Breast epithelium (tissue), 4 donors: ENCODE results near the gene SH2D3C. TPM values are rescaled to one million over a fixed set of nuclear protein-coding genes. Genes with fewer than 3 reads are reported as not detected.

Experiments
- DNase-seq, 2 donors: peaks; one replicate each; pipeline ENCODE4 v3.0.0-alpha.2; 2019; ENCODE audit warnings: low spot score in 2 of 2
- H3K27ac ChIP-seq, 2 donors: fragments of 200-600 bp; sonication (generic) in 1 of 2; one replicate each; pipeline ENCODE4 v1.5.1; 2016 to 2019; ENCODE audit warnings: mild to moderate bottlenecking in 1 of 2
- H3K27me3 ChIP-seq, 2 donors: fragments of 200-600 bp; sonication (generic) in 1 of 2; one replicate each; pipeline versions ENCODE4 v1.5.1 to v1.6.0; 2017 to 2019; ENCODE audit warnings: control low read depth in 1 of 2, mild to moderate bottlenecking in 1 of 2
- H3K36me3 ChIP-seq: fragments of 200-600 bp; one replicate; pipeline ENCODE4 v1.5.1; 2019
- H3K4me1 ChIP-seq, 2 donors: fragments of 200-600 bp; sonication (generic); one replicate each; pipeline ENCODE4 v1.5.1; 2016 to 2019; ENCODE audit warnings: control low read depth in 1 of 2
- H3K4me3 ChIP-seq, 3 donors: fragments of 200-600 bp; sonication (generic); 1 replicate in 2 of 3; 2 replicates in 1 of 3; pipeline ENCODE4 v1.5.1; 2016 to 2019; ENCODE audit warnings: mild to moderate bottlenecking in 3 of 3, moderate library complexity in 2 of 3
- H3K9me3 ChIP-seq, 2 donors: fragments of 200-600 bp; sonication (generic) in 1 of 2; one replicate each; pipeline ENCODE4 v1.5.1; 2016 to 2019; ENCODE audit warnings: control low read depth in 1 of 2
- POLR2A ChIP-seq: fragments of 450-650 bp; IDR thresholded peaks from one replicate; pipeline ENCODE4 v1.6.1; 2016; ENCODE audit warnings: antibody characterized with exemption, mild to moderate bottlenecking, moderate library complexity
- POLR2AphosphoS5 ChIP-seq, 3 donors: sonication (generic); formaldehyde crosslinking; IDR thresholded peaks; one replicate each; pipeline ENCODE4 v1.6.1; 2017; ENCODE audit warnings: antibody characterized with exemption in 3 of 3
- intact Hi-C: fragments of 100-400 bp; cut with DNase I; formaldehyde crosslinking; loops from one replicate; pipeline ENCODE4 v1.15.1; 2023; ENCODE audit warnings: low total_unique reads
- total RNA-seq, 3 donors: library from RNA; depleted of rRNA; stranded (reverse); fragments of >200 nt; gene quantifications; one replicate each; pipeline ENCODE4 v1.1.0, GENCODE V29; 2016
- TF ChIP-seq, protein P1 (sequence below), 3 donors: fragments of 450-650 bp; IDR thresholded peaks; one replicate each; pipeline ENCODE4 v1.5.1; 2016 to 2017; ENCODE audit warnings: antibody characterized with exemption in 3 of 3, mild to moderate bottlenecking in 3 of 3, moderate library complexity in 3 of 3

SH2D3C gene
- total RNA-seq, 3 donors from 2014 or later, result 6.0 to 15.4 (median 6.9) TPM

DNA sequence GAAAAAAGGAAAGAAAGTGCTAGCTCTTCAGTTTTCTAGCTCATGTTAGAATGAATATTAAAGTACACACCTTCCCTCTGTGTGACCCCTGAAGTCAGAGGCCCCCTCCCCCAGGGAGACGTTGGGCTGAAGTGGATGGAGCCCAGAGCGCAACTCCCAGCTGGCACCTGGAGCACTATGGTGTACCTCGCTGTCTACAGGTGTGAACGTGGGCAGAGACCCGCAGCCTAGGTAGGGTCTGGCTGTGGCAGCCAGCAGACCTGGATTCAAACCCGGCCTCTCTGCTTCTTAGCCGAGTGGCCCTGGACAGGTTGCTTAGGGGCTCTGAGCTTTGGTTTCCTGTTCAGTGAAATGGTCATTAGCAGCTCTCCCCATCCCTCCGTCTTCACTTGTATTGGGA, 49.7 kb downstream of the SH2D3C start:
- Histone ChIP-seq H3K4me3 (no peak overlapping the region), H3K27ac (no peak overlapping the region), H3K9me3 (no peaks in the 10 kb centered on the region), H3K36me3 (no peaks in the 10 kb centered on the region), H3K27me3 (no peaks in the 10 kb centered on the region), H3K4me1 (no peaks in the 10 kb centered on the region)
- intact Hi-C loops, result no loop called here
- DNase-seq, result no peak
- TF ChIP-seq POLR2AphosphoS5 (IDR thresholded peaks at IDR 0.05), result no peak
- TF ChIP-seq POLR2A, result no peak
- TF ChIP-seq, protein P1, sequence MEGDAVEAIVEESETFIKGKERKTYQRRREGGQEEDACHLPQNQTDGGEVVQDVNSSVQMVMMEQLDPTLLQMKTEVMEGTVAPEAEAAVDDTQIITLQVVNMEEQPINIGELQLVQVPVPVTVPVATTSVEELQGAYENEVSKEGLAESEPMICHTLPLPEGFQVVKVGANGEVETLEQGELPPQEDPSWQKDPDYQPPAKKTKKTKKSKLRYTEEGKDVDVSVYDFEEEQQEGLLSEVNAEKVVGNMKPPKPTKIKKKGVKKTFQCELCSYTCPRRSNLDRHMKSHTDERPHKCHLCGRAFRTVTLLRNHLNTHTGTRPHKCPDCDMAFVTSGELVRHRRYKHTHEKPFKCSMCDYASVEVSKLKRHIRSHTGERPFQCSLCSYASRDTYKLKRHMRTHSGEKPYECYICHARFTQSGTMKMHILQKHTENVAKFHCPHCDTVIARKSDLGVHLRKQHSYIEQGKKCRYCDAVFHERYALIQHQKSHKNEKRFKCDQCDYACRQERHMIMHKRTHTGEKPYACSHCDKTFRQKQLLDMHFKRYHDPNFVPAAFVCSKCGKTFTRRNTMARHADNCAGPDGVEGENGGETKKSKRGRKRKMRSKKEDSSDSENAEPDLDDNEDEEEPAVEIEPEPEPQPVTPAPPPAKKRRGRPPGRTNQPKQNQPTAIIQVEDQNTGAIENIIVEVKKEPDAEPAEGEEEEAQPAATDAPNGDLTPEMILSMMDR (IDR thresholded peaks at IDR 0.05), result no peak

DNA sequence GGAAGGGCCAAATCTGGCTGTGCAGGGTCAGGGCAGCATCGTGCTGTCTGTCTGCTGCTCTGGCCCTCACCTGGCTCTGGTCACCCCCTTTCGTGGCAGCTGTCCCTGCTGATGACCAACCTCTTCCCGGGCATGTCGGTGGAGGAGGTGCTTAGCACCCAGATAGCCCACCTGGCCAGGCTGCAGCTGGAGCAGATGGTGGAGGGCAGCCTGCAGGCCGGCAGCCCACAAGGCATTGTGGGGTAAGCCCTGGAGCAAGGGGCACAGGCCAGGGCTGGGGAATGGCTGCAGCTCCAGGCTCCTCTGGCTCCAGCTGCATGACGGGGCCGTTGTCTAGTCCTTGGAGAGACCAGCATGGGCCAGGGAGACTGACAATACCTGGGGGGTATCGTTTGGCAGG, 51.6 kb downstream of the SH2D3C start:
- no peaks in the 10 kb centered on the region for H3K36me3 ChIP-seq
- no peaks in the 10 kb centered on the region for H3K9me3 ChIP-seq
- H3K27me3 ChIP-seq, result no peaks in the 10 kb centered on the region
- H3K27ac ChIP-seq, result no peak overlapping the region
- TF ChIP-seq POLR2AphosphoS5 (IDR thresholded peaks at IDR 0.05) (no peak), POLR2A (no peak)
- TF ChIP-seq, protein P1 (IDR thresholded peaks at IDR 0.05), result no peak
- intact Hi-C loops, result no loop called here
- DNase-seq, result no peak
- no peak overlapping the region for H3K4me3 ChIP-seq
- H3K4me1 ChIP-seq, result no peaks in the 10 kb centered on the region

DNA sequence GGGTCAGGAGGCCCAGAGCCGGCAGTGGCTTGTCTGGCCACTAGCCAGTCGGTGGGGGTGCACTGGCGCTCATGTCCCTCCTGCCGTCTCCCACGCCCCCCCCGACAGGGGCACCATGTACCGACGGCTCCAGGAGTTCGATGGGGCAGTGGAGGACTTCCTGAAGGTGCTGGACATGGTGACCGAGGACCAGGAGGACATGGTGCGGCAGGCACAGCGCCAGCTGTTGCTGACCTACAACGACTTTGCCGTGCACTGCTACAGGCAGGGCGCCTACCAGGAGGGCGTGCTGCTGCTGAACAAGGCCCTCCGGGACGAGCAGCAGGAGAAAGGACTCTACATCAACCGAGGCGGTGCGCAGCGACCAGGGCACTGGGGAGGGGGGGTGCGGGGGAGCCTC, 54.5 kb downstream of the SH2D3C start:
- Histone ChIP-seq H3K4me3 (no peak overlapping the region), H3K36me3 (no peaks in the 10 kb centered on the region), H3K4me1 (no peaks in the 10 kb centered on the region), H3K9me3 (no peaks in the 10 kb centered on the region), H3K27ac (no peak overlapping the region), H3K27me3 (no peaks in the 10 kb centered on the region)
- intact Hi-C loops, result no loop called here
- TF ChIP-seq POLR2A, result no peak
- TF ChIP-seq POLR2AphosphoS5 (IDR thresholded peaks at IDR 0.05), result no peak
- TF ChIP-seq, protein P1 (IDR thresholded peaks at IDR 0.05), result no peak
- DNase-seq, result no peak

DNA sequence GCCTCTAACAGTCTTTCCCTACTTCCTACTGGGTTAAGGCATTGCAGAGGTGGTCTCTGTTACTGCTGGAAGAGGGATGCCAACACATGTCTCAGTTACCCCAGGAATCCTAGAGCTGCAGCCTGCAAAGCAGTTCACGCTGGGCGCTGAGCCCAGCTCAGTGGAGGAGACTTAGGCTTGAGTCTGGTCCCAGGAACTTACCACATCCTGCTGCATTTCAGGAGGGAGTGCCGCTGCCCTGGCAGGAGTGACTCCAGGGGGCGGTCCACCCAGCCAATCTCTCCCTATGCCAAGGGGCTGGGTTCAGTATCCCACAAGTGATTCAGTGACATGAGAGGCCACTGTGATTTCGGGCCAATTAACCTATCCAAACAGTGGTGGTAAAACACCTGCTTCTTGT, 55.0 kb downstream of the SH2D3C start:
- H3K27me3 ChIP-seq, result no peaks in the 10 kb centered on the region
- H3K9me3 ChIP-seq, result no peaks in the 10 kb centered on the region
- TF ChIP-seq POLR2AphosphoS5 (IDR thresholded peaks at IDR 0.05) (no peak), POLR2A (no peak)
- H3K27ac ChIP-seq, result no peak overlapping the region
- DNase-seq, result no peak
- no peaks in the 10 kb centered on the region for H3K36me3 ChIP-seq
- H3K4me3 ChIP-seq, result no peak overlapping the region
- H3K4me1 ChIP-seq, result no peaks in the 10 kb centered on the region
- intact Hi-C loops, result no loop called here

DNA sequence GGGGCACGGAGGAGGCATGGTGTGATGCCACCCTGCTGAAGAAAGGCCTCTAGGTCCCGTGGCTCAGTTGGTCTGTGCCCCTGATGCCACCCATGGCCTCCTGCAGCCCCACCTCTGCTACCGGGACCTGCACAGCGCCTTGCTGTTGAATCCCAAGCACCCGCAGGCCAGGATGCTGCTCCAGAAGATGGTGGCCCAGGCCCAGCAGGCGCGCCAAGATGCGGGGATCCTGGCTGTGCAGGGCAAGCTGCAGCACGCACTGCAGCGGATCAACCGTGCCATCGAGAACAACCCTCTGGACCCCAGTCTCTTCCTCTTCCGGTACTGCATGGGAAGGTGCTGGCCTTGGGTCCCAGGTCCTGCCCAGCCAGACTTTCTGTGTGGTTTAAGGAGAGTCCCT, 55.5 kb downstream of the SH2D3C start:
- no peak overlapping the region for H3K27ac ChIP-seq
- no peaks in the 10 kb centered on the region for H3K36me3 ChIP-seq
- H3K27me3 ChIP-seq, result no peaks in the 10 kb centered on the region
- H3K9me3 ChIP-seq, result no peaks in the 10 kb centered on the region
- intact Hi-C loops, result no loop called here
- no peak for DNase-seq
- H3K4me3 ChIP-seq, result no peak overlapping the region
- no peaks in the 10 kb centered on the region for H3K4me1 ChIP-seq
- no peak for TF ChIP-seq POLR2AphosphoS5 (IDR thresholded peaks at IDR 0.05)

DNA sequence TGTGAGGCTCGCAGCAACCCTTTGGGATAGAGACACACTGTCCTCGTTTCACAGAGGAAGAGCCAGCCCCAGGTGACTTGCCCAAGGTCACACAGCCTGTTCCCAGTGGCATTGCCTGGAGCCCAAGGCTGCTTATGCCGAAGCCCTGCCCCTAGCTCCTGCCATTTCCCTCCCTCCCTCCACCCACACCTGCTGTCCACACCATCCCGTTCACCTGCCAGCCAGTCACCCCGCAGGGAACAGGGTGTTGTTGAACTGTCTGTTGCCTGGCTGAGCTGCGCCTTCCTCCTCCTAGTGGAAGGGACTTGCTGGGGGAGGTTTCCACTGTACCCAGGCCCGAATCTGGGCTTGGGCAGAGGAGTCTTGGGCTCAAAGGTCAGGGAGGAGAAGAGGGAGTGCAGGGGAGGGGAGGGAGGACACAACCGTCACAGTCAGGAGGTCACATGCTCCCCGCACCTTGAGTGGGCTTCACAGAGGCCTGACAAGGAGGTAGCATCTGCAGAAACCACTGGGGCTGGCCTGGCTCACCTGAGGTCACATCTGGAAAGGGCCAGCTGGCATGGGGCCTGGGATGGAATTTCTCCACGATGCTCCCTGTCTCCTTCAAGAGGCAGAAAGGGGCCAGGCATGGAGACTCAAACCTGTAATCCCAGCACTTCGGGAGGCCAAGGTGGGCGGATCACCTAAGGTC, 56.3 kb downstream of the SH2D3C start:
- intact Hi-C loops, result no loop called here
- no peaks in the 10 kb centered on the region for H3K27me3 ChIP-seq

More for the DNA sequence above, 56.3 kb downstream of the SH2D3C start:
- DNase-seq, result no peak
- TF ChIP-seq POLR2AphosphoS5 (IDR thresholded peaks at IDR 0.05) (no peak), POLR2A (no peak)
- TF ChIP-seq, protein P1 (IDR thresholded peaks at IDR 0.05), result no peak
- Histone ChIP-seq H3K36me3 (no peaks in the 10 kb centered on the region), H3K4me3 (no peak overlapping the region), H3K9me3 (no peaks in the 10 kb centered on the region), H3K27ac (no peak overlapping the region), H3K4me1 (no peaks in the 10 kb centered on the region)
